Posterior cingulate gyrus (tissue), 11 donors: ENCODE data around the gene HOXC5.

Source experiments
- DNase-seq, 10 donors: peaks; one replicate each; pipeline versions ENCODE4 v3.0.0 to v3.0.0-alpha.2; 2020 to 2021; ENCODE audit warnings: mixed read lengths in 3 of 10
- intact Hi-C: fragments of 100-400 bp; cut with DNase I; formaldehyde crosslinking; loops from one replicate; pipeline ENCODE4 v1.15.1; 2023

Gene HOXC5

DNA sequence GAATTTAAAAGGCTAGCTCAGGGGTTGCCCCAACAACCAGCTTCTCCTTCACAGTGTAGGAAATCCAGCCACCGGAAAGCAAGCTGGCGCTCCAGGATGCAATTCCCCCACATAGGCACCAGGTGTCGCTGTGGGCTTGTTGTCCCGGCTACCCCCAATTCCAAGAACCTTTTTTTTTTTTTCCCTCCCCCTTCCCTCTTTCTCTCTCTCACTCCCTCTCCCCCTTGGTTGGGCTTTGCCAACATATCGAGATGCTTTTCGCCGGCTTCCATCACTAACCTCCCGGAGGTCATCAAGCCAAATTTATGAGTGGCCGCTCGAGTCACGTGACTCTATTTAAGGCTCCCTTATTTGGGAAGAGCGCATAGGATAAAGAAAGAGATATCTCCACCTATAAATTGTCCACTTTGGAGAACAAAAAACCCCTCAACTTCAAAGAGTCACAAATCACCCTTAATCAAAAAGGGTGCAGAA is at the start of gene HOXC5:
Gene HOXC5 (plus strand): TSS at position 424 of the 474 bp plus-strand sequence. CDS start 73 bp downstream, outside the sequence.
- intact Hi-C loops, result loop anchor here (2.0 kb wide), 1 partner anchor 160 kb away; no protein-coding TSS in a partner anchor
- peak in 5 of 10 donors; percentile 18 to 89 (median 34) for DNase-seq

DNA sequence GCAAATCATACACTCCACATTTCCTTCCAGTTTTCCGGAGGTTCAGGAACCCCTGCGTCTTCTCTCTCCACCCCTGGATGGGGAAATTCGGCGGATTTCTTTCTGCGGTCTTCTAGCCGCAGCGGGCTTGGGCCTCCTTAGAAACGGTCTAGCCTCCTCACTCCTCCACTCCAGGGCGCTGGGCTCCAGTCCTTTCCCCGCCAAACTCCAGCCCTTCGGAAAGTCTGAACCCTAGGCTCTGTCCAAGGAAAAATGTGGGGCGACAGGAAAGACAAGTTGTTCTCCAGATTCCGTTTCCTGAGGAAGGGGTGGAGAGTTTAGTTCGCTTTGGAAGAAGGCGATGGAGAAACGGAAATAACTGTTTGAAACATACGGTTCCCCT is 49.3 kb upstream of the HOXC5 start:
- DNase-seq, result no peak
- intact Hi-C loops, result no loop called here

DNA sequence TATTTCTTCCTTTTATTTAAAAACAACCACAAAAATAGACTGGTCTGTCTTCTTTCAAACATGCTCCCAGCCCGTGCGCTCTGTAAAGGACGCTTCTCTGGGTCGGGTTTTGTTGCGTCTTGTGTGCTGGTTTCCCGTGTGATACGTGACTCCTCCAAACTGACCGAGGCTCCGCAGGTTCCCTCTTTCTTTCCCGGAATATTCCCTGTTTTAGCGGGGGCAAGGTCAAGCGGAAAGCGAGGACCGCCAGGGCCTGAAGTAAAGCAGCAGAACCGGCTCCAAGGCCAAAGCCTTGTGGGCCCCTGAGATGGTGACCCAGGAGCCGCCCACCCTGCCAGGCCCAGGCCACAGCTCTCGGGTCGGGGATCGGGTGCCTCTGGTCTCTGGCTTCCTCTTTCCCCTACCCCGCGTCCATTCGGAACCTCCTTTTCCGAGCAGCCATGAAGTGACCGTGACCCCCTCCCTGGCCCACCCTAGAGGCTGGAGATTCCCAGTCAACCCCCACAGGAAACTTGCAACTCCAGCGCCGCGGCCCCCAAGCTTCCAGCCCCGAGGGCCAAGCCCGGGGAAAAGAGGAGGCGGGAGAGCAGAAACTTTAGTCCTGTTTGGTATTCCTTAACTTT is 48.8 kb upstream of the HOXC5 start:
- peak in 3 of 10 donors; percentile 21 to 61 (median 47) for DNase-seq
- intact Hi-C loops, result no loop called here

DNA sequence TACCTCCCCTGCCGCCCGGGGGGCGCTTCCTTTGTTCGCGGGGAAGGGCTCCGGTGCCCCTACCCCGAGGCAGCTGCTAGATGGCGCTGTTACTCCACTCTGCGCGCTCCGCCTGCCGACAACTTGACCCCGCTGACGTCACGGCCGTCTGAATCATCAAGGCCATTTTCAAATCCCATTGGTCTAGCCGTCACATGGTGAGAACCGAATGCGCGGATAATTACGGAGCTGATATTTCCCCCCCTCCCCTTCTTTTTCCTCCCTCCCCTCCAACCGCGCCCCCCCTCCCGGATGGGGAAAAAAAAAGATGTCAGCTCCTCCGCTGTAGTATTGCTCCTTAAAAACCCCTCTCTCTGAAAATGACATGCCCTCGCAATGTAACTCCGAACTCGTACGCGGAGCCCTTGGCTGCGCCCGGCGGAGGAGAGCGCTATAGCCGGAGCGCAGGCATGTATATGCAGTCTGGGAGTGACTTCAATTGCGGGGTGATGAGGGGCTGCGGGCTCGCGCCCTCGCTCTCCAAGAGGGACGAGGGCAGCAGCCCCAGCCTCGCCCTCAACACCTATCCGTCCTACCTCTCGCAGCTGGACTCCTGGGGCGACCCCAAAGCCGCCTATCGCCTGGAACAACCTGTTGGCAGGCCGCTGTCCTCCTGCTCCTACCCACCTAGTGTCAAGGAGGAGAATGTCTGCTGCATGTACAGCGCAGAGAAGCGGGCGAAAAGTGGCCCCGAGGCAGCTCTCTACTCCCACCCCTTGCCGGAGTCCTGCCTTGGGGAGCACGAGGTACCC is 47.8 kb upstream of the HOXC5 start, which contains the start of gene HOXC10:
Gene HOXC10 (plus strand): TSS at position 246 of the 791 bp plus-strand sequence. CDS start 114 bp downstream, at position 360.
- peak in 6 of 10 donors; percentile 29 to 91 (median 58) for DNase-seq
- intact Hi-C loops, result loop anchor here (5.0 kb wide), 1 partner anchor 218 kb away; no protein-coding TSS in a partner anchor

DNA sequence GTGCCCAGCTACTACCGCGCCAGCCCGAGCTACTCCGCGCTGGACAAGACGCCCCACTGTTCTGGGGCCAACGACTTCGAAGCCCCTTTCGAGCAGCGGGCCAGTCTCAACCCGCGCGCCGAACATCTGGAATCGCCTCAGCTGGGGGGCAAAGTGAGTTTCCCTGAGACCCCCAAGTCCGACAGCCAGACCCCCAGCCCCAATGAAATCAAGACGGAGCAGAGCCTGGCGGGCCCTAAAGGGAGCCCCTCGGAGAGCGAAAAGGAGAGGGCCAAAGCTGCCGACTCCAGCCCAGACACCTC is 47.2 kb upstream of the HOXC5 start:
- DNase-seq, result peak in 1 of 10 donors; percentile 60
- intact Hi-C loops, result loop anchor here (5.0 kb wide), 1 partner anchor 218 kb away; no protein-coding TSS in a partner anchor

DNA sequence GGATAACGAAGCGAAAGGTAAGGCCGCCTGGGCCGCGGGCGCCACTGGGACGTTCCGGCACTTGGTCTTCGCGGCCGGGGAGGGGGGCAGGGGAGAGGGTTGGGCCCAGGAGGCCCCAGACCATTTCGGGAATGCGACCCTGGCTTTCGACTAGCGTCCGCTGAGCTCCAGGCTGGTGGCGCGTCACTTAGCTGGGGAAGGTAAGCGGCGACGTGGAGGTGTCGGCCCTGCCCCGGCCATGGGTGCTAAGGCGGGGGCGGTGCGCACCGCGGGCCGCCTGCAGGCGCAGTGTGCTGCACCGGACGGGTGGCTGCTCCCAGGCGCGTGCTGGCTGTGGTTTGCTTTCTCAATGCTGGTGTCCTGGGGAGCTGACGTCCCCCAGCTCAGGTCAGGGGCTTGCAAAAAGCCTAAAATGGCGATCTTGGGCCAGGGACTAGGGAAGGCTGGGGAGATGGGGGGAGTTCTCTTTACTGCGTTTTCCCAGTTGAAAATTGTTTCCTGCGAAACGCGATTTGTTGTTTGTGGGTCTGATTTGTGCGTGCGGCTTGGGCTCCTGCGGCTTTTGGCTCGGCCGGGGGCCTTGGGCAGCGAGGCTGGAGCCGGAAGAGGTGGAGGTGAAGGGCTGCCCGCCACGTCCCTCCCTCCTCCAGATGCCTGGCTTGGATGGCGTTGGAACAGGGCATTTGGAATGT is 46.7 kb upstream of the HOXC5 start:
- DNase-seq, result peak in 2 of 10 donors; percentile 7 to 55
- intact Hi-C loops, result loop anchor here (5.0 kb wide), 1 partner anchor 219 kb away; no protein-coding TSS in a partner anchor

DNA sequence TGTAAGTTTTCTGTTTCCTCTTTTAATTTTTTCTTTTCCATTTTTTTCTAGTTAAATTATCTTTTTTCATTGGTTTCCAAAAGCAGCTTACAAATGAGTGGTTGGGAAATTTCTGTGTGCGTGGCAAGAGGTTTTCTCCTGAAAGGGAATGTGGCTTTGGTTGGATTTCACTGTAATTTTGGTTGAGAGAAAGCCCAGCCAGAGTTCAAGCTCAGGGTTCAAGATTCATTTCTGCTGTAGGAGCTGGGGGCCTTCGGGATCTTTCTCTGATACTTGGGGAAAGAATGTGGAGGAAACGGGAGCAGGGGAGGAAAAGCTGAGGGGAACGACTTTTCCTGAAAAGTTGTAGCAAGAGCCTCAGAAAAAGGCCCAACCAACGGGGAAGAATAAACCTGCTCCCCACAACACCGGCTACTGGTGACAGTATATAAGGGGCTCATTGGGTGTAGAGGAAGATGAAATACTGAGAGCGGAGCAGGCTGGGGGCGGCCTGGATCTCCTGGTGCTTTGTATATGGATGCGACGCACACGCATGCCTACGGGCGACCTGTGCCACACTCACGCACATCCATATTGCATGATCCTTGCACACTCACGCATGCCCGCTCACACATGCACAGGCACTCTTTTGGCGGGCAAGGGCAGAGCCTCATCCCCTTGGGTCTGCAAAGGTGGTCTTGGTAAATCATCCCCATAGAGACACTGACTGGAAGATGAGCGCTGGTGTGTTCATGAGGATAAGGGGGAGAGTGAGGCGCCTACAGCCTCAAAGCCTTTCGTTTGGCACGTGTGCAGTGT is 46.0 kb upstream of the HOXC5 start:
- DNase-seq, result peak in 2 of 10 donors; percentile 17 to 31
- intact Hi-C loops, result loop anchor here (5.0 kb wide), 1 partner anchor 220 kb away; no protein-coding TSS in a partner anchor

DNA sequence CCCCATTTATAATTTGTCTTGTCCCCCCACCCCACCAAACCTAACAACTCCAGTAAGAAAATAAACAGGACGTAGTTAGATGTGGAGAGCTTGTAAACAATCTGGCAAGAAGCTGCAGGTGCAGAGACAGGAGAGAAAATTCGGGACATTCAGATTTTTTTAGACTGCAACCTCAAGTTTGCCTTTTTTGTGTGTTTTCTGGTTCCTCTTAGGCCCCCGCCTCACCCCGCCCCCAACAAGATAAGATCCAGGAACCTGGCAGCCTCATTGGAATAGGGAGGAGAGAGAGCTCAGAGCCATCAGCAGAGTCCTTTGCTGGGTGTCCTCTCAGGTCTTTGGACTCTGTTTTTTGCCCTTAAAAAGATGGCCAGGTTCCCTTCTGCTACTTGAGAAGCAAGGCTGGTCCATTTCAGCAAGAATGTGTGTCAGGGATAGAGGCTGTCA is 45.0 kb upstream of the HOXC5 start:
- DNase-seq, result no peak
- intact Hi-C loops, result loop anchor here (5.0 kb wide), 1 partner anchor 221 kb away; no protein-coding TSS in a partner anchor

DNA sequence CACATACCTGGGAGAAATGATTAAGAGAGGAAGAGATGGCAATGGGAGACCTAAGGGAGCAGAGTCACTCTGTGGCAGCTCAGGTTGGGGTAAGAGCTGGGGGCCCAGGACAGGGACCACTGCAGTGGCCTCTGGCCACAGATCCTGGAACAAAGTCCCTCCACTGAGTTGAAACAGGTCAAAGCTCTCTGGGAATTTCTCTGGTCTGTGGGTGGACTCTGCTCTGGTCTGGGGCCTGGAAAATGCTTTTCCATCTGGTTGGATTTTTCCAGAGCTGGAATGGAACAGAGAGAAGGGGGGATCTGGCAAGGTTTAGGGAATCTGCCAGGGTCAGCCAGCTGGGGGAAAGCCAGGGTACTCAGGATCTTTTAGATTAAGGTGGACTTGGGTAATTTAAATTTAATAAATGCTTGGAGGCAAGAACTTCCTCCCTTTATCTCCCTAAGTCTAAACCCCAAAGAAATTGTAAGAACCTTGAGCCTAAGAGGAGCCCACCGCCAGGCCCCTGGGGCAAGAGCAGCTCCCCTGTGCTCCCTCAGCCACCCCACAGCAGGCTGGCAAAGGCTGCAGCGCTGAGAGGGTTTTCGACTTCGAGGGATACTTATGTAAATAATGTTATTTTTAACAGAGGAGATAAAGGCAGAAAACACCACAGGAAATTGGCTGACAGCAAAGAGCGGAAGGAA is 44.2 kb upstream of the HOXC5 start:
- peak in 1 of 10 donors; percentile 49 for DNase-seq
- intact Hi-C loops, result loop anchor here (5.0 kb wide), 1 partner anchor 221 kb away; no protein-coding TSS in a partner anchor

DNA sequence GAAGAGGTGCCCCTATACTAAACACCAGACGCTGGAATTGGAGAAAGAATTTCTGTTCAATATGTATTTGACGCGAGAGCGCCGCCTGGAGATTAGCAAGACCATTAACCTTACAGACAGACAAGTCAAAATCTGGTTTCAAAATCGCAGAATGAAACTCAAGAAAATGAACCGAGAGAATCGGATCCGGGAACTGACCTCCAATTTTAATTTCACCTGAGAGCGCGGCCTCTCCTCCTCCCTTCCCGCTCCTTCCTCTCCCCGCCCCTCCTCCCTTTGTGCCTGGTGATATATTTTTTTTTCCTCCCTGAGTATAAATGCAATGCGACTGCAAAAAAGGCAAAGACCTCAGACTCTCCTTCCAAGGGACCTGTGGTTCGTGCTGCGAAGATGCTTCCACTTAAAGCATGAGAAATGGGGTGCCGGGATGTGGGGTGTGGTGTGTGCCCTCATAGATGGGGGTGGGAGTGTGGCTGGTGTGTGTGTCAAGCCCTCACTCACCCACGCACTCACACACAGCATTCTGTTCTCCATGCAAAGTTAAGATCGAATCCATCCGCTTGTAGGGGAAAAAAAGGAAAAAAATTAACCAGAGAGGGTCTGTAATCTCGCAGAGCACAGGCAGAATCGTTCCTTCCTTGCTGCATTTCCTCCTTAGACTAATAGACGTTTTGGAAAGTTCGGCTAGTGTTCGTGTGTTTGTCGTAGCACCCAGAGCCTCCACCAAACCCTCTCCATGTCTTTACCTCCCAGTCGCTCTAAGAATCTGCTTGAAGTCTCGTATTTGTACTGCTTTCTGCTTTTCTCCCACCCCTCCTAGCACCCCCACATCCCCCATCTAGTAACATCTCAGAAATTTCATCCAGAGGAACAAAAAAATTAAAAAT is 43.4 kb upstream of the HOXC5 start:
- DNase-seq, result peak in 2 of 10 donors; percentile 21 to 81
- intact Hi-C loops, result loop anchor here (5.0 kb wide), 1 partner anchor 222 kb away; no protein-coding TSS in a partner anchor

DNA sequence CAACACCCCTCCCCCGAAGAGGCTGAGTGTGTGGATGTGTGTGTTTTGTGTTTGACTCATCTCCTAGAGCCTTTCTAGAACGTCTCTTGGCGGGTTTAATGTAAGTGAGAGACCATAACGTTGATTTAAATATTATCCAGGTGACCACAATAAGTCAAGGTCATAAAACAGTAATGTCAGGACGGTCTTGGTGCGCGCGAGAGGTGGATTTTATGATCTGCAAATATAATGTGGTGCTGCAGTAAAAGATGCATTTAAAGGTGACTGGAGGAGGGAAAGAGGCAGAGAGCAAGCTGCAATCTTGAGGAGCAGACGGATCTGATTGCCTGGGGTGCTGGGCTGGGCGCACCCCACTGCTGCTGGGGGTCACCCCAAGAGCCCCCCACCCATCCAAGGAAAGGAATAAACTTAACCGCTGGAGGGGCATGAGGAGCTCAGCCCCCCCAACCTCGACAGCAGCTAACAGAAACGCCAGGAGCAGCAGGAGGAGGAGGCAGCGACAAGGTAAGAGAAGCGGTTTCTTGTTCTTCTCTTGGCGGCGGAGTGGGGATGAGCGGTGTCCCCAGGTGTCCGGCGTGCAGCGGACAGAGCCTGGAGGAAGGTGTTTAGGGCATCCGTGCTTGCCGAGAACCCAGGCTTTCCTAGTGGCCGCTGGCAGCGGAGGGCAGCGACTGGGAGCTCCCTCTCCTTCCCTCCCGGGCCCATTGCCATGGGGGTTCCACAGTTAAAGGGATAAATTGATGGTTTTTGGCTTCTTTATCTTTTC is 42.4 kb upstream of the HOXC5 start:
- DNase-seq, result no peak
- intact Hi-C loops, result no loop called here

DNA sequence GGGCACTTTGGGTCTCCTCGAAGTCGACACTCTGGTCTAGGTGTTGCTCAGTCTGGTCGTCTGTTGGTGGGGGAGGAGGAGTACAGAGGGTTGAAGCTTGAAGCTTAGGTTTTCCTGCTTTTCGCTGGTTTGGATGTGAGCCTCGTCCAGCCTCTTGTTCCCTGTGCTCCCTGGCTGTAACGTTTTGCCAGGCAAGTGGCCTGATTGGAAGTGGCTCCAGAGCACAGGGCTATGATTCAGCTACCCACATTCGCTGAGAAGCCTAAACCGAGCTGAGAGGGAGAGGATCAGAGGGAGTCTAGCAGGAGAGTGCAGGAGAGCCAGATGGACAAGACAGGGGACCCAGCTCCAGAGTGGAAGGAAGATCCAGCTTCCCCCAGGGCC is 41.8 kb upstream of the HOXC5 start:
- intact Hi-C loops, result no loop called here
- DNase-seq, result no peak

DNA sequence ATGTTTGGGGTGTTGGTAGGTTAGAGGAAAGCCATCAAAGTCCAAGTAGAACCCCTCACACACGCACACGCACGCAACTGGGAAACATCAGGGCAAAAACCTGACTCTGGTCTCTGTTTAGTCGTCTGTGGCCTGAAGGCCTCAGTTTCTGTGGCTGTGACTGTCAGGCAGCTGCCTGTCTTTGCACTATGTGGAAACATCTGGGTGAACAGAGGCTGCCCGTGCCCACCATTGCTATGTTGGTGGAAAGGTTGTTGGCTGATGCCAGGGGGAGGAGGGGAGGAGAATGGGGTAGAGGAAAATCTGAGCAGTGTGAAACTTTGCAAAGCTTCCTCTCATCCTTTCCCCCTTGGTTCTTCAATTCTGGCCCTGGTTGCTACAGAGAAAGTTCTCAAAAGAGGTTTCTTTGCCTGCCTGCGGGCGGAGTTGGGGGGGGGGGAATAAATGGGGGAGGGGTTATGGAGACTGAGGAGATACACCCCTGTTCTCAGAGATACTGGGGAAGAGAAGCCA is 40.4 kb upstream of the HOXC5 start:
- intact Hi-C loops, result no loop called here
- no peak for DNase-seq

DNA sequence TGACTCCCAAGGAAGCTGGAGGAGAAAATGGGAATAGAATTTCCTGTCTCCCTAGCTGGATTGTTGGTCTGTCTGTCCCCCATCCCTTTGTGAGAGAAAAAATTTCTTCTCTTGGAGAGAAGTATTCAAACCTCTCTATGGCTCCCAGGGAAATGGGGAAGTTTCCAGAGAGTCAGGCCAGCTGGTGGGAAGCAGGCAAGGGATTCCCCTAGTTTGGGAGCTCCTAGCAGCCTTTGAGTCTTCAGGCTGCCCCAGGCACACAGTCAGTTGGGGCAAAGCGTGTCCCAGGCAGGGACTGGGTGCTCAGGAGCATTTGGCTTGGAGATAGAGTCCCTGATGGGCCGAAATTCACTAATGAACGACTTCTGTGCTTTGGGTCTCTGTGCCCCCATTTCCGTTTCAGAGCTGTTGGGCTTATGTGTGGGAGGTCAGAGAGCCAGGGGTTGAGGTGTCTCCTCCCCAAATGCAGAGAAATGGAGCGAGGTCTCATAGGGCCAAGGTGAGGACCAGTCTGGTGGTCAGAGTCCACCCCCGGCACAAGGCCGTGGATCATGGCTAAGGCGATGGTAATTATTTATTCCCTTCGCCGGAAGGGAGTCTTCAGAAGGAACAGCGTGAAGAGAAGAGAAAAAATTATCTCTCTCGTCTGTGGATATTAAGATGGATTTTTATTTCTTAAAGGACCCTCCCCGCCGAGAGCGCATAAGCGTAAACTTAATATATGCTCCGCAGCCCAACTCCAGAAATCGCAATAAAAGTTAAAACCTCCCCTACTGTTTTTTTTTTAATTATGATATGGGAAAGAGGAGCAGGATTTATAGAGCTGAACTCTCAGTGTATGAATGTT is 39.5 kb upstream of the HOXC5 start:
- intact Hi-C loops, result no loop called here
- DNase-seq, result no peak

DNA sequence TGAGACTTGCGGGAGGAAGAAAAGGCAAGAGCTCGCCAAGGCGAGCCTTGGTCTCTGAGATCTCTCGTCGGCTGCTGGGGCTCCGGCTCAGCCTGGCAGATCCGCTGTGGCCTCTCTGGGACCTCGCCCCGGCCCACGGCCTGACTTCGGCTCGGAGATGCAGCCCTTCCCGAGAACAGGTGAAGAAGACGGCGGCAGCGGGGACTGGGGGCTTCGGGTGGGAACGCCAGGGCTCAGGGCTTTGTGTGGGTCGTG is 38.9 kb upstream of the HOXC5 start:
- intact Hi-C loops, result no loop called here
- no peak for DNase-seq

DNA sequence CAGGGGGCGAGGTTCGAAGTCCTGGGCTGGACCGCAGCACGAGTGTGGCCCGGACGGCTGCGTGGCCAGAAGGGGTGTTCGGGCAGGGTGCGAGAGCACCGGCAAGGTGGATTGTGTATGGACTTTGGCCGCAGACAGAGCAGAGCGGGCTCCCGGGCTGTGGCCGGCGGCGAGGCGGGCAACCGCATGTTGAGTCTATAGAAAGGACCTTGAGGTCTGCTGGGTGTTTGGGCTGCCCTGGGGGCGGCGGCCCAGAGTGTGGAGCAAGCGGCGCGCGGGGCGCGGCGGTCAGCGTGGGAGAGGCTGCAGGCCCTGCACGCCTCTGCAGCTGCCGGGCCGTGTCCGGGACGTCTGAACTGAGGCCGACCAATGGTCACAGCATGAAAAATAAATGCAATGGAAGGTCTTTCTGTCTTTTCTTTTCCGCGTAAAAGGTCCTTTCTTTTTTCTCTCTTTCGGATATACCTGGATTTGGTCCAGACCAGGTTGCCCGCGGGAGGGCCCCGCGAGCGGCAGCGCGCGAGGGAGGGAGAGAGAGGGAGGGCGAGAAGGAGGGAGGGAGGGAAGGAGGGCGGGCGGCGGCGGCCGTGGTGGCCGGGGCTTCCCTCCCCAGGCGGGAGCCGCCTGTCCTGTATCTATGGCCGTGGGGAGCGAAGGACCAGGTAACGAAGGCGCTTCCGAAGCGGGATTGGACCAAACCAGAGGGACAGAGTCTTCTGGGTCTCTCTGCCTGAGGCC is 38.4 kb upstream of the HOXC5 start:
- no peak for DNase-seq
- intact Hi-C loops, result no loop called here
